HG03060 (cell line): ENCODE results near the gene RBPJ.
"Not testable (repeated sequence)": the region's sequence is repeated elsewhere in the genome, so short reads cannot be mapped to it uniquely, and the experiment has no call there.

Experiments
- ATAC-seq: cut with Tn5 transposase; IDR thresholded peaks from one replicate; pipeline ENCODE4 v1.9.1; 2021; ENCODE audit warnings: low read depth, moderate number of reproducible peaks; ENCODE audit not compliant: unreplicated experiment

The RBPJ gene

GRCh38 chr4:26331380-26331950 lies 10.7 kb downstream of the RBPJ start:
- ATAC-seq: no peak

GRCh38 chr4:26334366-26334765 lies 13.6 kb downstream of the RBPJ start:
- ATAC-seq: no peak

GRCh38 chr4:26337612-26338011 lies 16.8 kb downstream of the RBPJ start:
- ATAC-seq: no peak

GRCh38 chr4:26342328-26343037 lies 21.7 kb downstream of the RBPJ start:
- ATAC-seq: no peak

- no peak for ATAC-seq
Measured at GRCh38 chr4:26343038-26343398, 22.2 kb downstream of the RBPJ start.

- ATAC-seq: no peak
Measured at GRCh38 chr4:26344901-26345564, 24.2 kb downstream of the RBPJ start.

- ATAC-seq: no peak
Measured at GRCh38 chr4:26345565-26345938, 24.7 kb downstream of the RBPJ start.

- no peak for ATAC-seq
Measured at GRCh38 chr4:26346203-26346620, 25.4 kb downstream of the RBPJ start.

- no peak for ATAC-seq
Measured at GRCh38 chr4:26349496-26349895, 28.7 kb downstream of the RBPJ start.

- ATAC-seq: no peak
Measured at GRCh38 chr4:26351685-26352084, 30.9 kb downstream of the RBPJ start.

GRCh38 chr4:26354491-26354890 lies 33.7 kb downstream of the RBPJ start:
- ATAC-seq: no peak

- no peak for ATAC-seq
Measured at GRCh38 chr4:26355392-26356052, 34.7 kb downstream of the RBPJ start.

- no peak for ATAC-seq
Measured at GRCh38 chr4:26356081-26356501, 35.3 kb downstream of the RBPJ start.

GRCh38 chr4:26359521-26359920 lies 38.7 kb downstream of the RBPJ start:
- ATAC-seq: not testable (repeated sequence)

GRCh38 chr4:26360273-26360672 lies 39.5 kb downstream of the RBPJ start:
- no peak for ATAC-seq

- ATAC-seq: no peak
Measured at GRCh38 chr4:26360864-26361263, 40.0 kb downstream of the RBPJ start.

GRCh38 chr4:26361297-26361696 lies 40.5 kb downstream of the RBPJ start:
- no peak for ATAC-seq

- ATAC-seq: no peak
Measured at GRCh38 chr4:26362745-26363439, 42.1 kb downstream of the RBPJ start.

- no peak for ATAC-seq
Measured at GRCh38 chr4:26365537-26366150, 44.8 kb downstream of the RBPJ start.

GRCh38 chr4:26367811-26368210 lies 47.0 kb downstream of the RBPJ start:
- ATAC-seq: no peak
